ENCODE measurements around the gene MBLAC1.

MBLAC1 gene

DNA sequence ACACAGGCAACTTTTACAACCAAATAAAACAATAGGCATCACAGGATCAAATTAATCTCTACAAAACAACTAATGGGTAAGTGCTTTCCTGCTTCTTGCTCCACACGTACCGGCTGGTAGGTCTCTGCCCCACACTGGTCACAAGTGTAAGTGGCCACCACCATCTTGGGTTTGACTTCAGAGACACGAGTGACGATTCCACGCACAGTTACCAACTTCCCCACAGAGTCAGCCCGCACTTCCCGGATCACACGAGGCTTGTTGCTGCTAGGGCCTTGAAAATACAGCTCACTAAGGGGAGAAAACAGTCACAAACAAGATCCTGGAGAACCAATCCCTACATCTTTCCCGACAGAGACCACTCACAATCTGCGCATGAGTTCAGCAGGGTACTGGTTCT is 27.9 kb upstream of the MBLAC1 start:
- H3K4me3 ChIP-seq (ENCODE audit: insufficient read depth, low read depth, low read length): peak overlapping the region; percentile 100
- 95 to 97% methylated on average over 10 of the region's 10 CpGs for WGBS, 2 experiments
- peak overlapping the region; percentile 47 for H3K27ac ChIP-seq (ENCODE audit: insufficient read depth, low read depth, low read length, poor library complexity, severe bottlenecking)

DNA sequence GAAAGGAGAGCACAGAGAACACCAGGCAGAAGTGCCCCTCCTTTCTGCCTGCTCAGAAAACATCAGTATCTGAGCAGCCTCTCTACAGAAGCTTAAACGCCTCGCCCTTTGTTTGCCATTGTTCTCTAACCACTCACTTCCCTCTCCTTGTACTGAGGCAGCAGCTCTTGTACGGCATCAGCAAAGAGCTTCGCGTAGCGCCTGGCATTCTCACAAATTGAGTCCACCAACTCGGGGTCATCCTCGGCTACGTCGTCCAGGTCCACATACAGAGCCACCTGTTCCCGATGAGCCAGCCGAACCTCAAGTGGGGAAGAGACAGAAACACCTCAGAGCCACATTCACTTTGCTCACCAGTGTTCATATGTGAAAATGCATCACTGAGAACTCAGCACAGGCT is 27.3 kb upstream of the MBLAC1 start:
- peak overlapping the region; percentile 99 for H3K27ac ChIP-seq (ENCODE audit: insufficient read depth, low read depth, low read length, poor library complexity, severe bottlenecking)
- H3K4me1 ChIP-seq (ENCODE audit: control insufficient read depth, insufficient read depth, low read length): peaks cover 16% of the 10 kb centered on the region
- H3K27me3 ChIP-seq (ENCODE audit: control insufficient read depth, insufficient read depth, low read length, poor library complexity, severe bottlenecking): no peaks in the 10 kb centered on the region
- H3K36me3 ChIP-seq (ENCODE audit: control insufficient read depth, insufficient read depth, low read length): peaks cover 54% of the 10 kb centered on the region
- WGBS, 2 experiments: 88 to 91% methylated on average over 12 of the region's 12 CpGs
- H3K9me3 ChIP-seq (ENCODE audit: control insufficient read depth, low read length): no peaks in the 10 kb centered on the region
- H3K4me3 ChIP-seq (ENCODE audit: insufficient read depth, low read depth, low read length): peak overlapping the region; percentile 100

More for the DNA sequence above, 27.9 kb upstream of the MBLAC1 start:
- Histone ChIP-seq H3K9me3 (ENCODE audit: control insufficient read depth, low read length) (no peaks in the 10 kb centered on the region), H3K36me3 (ENCODE audit: control insufficient read depth, insufficient read depth, low read length) (peaks cover 59% of the 10 kb centered on the region), H3K27me3 (ENCODE audit: control insufficient read depth, insufficient read depth, low read length, poor library complexity, severe bottlenecking) (no peaks in the 10 kb centered on the region), H3K4me1 (ENCODE audit: control insufficient read depth, insufficient read depth, low read length) (peaks cover 16% of the 10 kb centered on the region)

DNA sequence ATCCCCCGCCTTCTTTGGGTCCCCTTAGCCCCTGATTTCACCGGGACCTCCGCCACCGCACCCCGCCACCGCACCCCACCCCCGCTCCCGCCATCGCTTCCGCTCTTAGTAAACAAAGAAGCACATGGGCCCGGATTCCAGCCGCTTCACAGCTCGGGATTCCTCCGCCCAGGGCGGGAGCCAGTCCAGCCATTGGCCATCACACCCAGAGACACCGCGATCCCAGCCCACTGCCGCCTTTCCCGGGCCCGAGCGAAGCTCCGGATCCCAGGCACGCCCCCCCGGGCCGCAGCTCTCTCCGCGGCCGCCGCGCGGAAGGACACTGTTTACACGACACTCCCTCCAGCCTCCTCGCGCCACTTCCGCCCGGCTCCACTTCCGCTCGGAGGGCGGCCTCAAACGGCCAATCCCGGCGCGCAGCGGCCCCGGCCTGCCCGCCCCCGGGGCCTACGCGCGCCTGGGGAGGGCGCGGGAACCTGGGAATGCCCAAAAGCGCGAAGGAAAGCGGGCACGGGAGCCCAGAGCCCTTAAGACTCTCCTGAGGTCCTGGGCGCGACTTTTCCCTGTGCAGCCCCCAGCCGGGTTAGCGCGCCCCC is 26.2 kb upstream of the MBLAC1 start:
- Histone ChIP-seq H3K4me3 (ENCODE audit: insufficient read depth, low read depth, low read length) (peak overlapping the region; percentile 100), H3K36me3 (ENCODE audit: control insufficient read depth, insufficient read depth, low read length) (peaks cover 52% of the 10 kb centered on the region), H3K9me3 (ENCODE audit: control insufficient read depth, low read length) (no peaks in the 10 kb centered on the region), H3K4me1 (ENCODE audit: control insufficient read depth, insufficient read depth, low read length) (peaks cover 16% of the 10 kb centered on the region), H3K27ac (ENCODE audit: insufficient read depth, low read depth, low read length, poor library complexity, severe bottlenecking) (peak overlapping the region; percentile 99), H3K27me3 (ENCODE audit: control insufficient read depth, insufficient read depth, low read length, poor library complexity, severe bottlenecking) (no peaks in the 10 kb centered on the region)
- 0% methylated on average over 61 of the region's 61 CpGs for WGBS, 2 experiments

DNA sequence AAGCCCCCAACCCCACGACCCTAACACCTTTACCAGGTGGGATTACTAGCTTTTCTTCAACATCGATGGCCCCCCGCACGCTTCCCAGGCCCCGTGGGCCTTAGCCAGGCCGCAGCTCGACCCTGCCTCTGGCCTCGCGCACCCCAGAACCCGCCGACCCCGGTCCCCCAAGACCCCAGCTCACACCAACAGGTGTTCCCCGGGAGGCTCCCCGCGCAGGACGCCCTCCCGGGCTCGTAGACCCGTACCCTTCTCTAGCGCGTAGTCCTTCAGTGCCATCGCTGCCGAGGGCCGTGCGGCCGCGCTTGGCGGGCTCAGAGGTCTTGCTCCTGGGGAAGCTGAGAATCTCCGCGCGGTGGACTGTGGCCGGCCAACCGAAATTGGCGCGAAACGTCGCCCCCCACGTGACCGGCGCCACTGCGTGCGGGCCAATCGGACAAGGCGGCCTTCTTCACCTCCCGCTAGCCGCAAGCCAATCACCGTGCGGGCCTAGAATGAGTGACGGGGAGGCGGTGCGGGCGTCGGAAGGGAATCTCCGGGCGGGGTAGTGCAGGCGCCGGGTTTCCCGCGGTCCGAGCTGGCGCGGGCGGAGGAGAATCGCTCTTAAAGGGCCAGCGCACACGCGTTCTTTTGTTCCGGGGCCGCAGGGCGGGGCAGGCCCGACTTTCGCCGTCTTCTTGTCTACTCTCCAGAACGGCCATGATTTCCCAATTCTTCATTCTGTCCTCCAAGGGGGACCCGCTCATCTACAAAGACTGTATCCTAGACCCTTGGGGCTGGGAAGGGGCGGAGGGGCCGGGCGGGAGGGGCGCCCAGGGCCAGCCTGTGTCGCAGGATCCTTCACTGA is 25.5 kb upstream of the MBLAC1 start, which contains the start of the genes AP4M1 and MCM7:
TSS of gene AP4M1 (plus strand) at position 628 of the 847 bp plus-strand sequence. CDS start at position 700, 72 bp downstream.
TSS of gene MCM7 (minus strand) at position 382 of the 847 bp plus-strand sequence. CDS start at position 279, 103 bp downstream.
- Histone ChIP-seq H3K36me3 (ENCODE audit: control insufficient read depth, insufficient read depth, low read length) (peaks cover 49% of the 10 kb centered on the region), H3K4me1 (ENCODE audit: control insufficient read depth, insufficient read depth, low read length) (peaks cover 16% of the 10 kb centered on the region), H3K4me3 (ENCODE audit: insufficient read depth, low read depth, low read length) (peak within 1 kb of the TSS; percentile 100), H3K27ac (ENCODE audit: insufficient read depth, low read depth, low read length, poor library complexity, severe bottlenecking) (peak within 1 kb of the TSS; percentile 99), H3K9me3 (ENCODE audit: control insufficient read depth, low read length) (no peaks in the 10 kb centered on the region), H3K27me3 (ENCODE audit: control insufficient read depth, insufficient read depth, low read length, poor library complexity, severe bottlenecking) (no peaks in the 10 kb centered on the region)
- 0% methylated on average over 80 of the region's 80 CpGs for WGBS, 2 experiments

DNA sequence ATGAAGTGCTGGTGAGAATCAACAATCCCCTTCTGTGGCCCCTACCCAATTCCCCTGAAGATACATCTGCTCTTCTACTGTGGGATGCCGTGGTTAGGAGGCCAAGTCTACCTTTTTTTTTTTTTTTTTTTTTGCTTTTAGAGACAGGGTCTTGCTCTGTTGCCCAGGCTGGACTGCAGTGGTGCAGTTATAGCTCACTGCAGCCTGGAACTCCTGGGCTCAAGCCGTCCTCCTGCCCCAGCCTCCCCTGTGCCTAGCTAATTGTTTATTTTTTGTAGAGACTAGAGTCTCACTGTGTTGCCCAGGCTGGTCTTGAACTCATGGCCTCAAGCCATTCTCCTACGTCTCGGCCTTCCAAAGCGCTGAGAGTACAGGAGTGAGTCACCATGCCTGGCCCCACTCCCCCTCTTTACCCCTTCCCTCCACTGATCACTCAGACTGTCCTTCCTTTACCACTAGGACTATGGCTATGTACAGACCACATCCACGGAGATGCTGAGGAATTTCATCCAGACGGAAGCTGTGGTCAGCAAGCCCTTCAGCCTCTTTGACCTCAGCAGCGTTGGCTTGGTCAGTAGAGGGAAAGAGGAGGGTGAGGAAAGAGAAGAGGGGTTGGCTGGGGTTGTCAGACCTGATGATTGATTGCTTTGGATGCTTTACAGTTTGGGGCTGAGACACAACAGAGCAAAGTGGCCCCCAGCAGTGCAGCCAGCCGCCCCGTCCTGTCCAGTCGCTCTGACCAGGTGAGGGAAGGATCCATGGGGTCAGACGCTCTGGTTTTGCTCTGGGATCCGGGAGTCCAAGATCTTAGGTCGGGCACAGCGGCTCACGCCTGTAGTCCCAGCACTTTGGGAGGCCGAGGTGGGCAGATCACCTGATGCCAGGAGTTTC is 23.6 kb upstream of the MBLAC1 start:
- WGBS, 2 experiments: 86 to 91% methylated on average over 17 of the region's 17 CpGs
- Histone ChIP-seq H3K36me3 (ENCODE audit: control insufficient read depth, insufficient read depth, low read length) (peaks cover 44% of the 10 kb centered on the region), H3K9me3 (ENCODE audit: control insufficient read depth, low read length) (no peaks in the 10 kb centered on the region), H3K4me1 (ENCODE audit: control insufficient read depth, insufficient read depth, low read length) (peaks cover 16% of the 10 kb centered on the region), H3K4me3 (ENCODE audit: insufficient read depth, low read depth, low read length) (peak overlapping the region; percentile 100), H3K27ac (ENCODE audit: insufficient read depth, low read depth, low read length, poor library complexity, severe bottlenecking) (no peak overlapping the region), H3K27me3 (ENCODE audit: control insufficient read depth, insufficient read depth, low read length, poor library complexity, severe bottlenecking) (no peaks in the 10 kb centered on the region)

DNA sequence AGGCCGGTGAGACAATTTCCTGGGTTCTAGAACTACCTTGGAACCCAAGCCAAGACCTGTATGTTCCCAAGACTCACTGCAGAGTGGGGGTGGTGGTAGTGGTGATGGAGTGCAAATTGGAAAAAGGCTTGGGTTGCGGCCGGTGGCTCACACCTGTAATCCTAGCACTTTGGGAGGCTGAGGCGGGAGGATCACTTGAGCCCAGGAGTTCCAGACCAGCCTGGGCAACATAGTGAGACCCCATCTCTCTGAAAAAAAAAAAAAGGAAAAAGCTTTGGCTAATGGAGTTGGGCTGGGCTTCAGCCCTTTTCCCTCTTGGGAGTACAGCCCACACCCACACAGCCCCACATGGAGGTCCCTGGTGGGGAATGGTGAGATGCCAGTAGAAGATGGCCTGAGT is 21.2 kb upstream of the MBLAC1 start:
- no peak overlapping the region for H3K4me3 ChIP-seq (ENCODE audit: insufficient read depth, low read depth, low read length)
- H3K27ac ChIP-seq (ENCODE audit: insufficient read depth, low read depth, low read length, poor library complexity, severe bottlenecking): no peak overlapping the region
- no peaks in the 10 kb centered on the region for H3K9me3 ChIP-seq (ENCODE audit: control insufficient read depth, low read length)
- 97% methylated on average over 4 of the region's 4 CpGs for WGBS, 2 experiments
- H3K4me1 ChIP-seq (ENCODE audit: control insufficient read depth, insufficient read depth, low read length): no peaks in the 10 kb centered on the region
- peaks cover 42% of the 10 kb centered on the region for H3K36me3 ChIP-seq (ENCODE audit: control insufficient read depth, insufficient read depth, low read length)
- no peaks in the 10 kb centered on the region for H3K27me3 ChIP-seq (ENCODE audit: control insufficient read depth, insufficient read depth, low read length, poor library complexity, severe bottlenecking)

DNA sequence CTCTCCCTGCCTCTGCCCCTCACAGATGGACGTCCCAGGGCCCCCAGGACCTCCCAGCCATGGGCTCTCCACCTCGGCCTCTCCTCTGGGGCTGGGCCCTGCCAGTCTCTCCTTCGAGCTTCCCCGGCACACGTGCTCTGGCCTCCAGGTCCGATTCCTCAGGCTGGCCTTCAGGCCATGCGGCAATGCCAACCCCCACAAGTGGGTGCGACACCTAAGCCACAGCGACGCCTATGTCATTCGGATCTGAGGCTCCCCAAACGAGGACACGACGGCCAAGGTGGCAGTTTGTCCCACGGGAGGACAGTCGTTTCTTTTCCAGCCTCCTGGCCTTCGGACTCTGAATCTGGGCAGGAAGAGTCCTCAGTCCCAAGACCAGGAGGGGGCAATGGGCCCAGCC is 20.1 kb upstream of the MBLAC1 start:
- WGBS, 2 experiments: 95 to 96% methylated on average over 17 of the region's 17 CpGs
- Histone ChIP-seq H3K9me3 (ENCODE audit: control insufficient read depth, low read length) (no peaks in the 10 kb centered on the region), H3K4me3 (ENCODE audit: insufficient read depth, low read depth, low read length) (no peak overlapping the region), H3K27me3 (ENCODE audit: control insufficient read depth, insufficient read depth, low read length, poor library complexity, severe bottlenecking) (no peaks in the 10 kb centered on the region), H3K27ac (ENCODE audit: insufficient read depth, low read depth, low read length, poor library complexity, severe bottlenecking) (no peak overlapping the region), H3K36me3 (ENCODE audit: control insufficient read depth, insufficient read depth, low read length) (peaks cover 49% of the 10 kb centered on the region), H3K4me1 (ENCODE audit: control insufficient read depth, insufficient read depth, low read length) (no peaks in the 10 kb centered on the region)

DNA sequence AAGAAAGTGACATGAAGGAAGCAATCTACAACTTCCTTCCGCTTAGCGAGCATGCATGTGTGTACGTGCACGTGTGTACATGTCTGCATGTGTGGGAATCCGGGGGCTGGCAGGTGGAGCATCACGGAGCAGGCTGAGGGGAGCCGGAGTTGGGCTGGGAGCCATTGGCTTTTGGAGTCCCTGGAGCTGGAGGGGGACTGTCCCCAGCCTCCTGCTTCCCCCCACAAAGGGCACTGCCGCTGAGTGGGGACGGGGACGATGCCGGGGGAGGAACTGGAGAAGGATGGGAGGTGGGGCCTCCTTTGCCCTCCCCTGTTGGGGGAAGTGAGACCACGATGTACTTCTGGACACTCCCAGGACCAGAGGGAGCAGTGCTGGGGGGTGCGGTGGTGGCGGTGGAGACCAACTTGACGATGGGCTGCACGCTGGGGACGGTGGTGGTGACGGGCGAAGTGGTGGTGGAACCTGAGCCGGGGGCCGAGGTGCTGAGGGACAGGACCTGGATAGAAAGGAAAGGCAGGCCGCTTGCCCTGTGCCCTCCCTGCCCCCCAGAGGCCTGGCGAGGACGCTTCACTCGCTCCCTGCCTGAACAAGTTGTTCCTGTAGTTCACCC is 19.5 kb upstream of the MBLAC1 start:
- Histone ChIP-seq H3K27ac (ENCODE audit: insufficient read depth, low read depth, low read length, poor library complexity, severe bottlenecking) (no peak overlapping the region), H3K27me3 (ENCODE audit: control insufficient read depth, insufficient read depth, low read length, poor library complexity, severe bottlenecking) (no peaks in the 10 kb centered on the region), H3K4me3 (ENCODE audit: insufficient read depth, low read depth, low read length) (no peak overlapping the region), H3K9me3 (ENCODE audit: control insufficient read depth, low read length) (no peaks in the 10 kb centered on the region), H3K36me3 (ENCODE audit: control insufficient read depth, insufficient read depth, low read length) (peaks cover 53% of the 10 kb centered on the region), H3K4me1 (ENCODE audit: control insufficient read depth, insufficient read depth, low read length) (no peaks in the 10 kb centered on the region)
- WGBS, 2 experiments: 94 to 96% methylated on average over 25 of the region's 25 CpGs

DNA sequence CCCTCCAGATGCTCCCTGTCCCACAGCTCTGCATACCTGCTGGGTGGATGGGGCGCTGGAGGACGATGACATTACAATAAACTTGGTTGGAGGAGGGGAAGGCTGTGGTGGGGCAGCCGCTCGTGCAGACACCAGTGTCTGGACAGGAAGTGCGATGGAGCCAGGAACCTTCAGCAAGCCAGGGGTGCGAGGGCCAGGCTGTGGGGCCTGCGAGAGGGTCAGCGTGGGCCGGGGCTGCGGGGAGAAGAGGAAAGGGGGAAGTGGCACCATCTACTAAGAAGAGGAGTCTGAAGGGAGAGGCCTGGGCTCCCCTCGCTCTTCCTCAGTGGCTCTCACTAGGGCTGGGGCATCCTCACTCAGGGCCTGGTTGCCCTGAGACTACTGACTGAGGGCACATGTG is 18.9 kb upstream of the MBLAC1 start:
- no peak overlapping the region for H3K4me3 ChIP-seq (ENCODE audit: insufficient read depth, low read depth, low read length)
- 94 to 96% methylated on average over 11 of the region's 11 CpGs for WGBS, 2 experiments
- no peaks in the 10 kb centered on the region for H3K27me3 ChIP-seq (ENCODE audit: control insufficient read depth, insufficient read depth, low read length, poor library complexity, severe bottlenecking)
- H3K27ac ChIP-seq (ENCODE audit: insufficient read depth, low read depth, low read length, poor library complexity, severe bottlenecking): no peak overlapping the region
- no peaks in the 10 kb centered on the region for H3K9me3 ChIP-seq (ENCODE audit: control insufficient read depth, low read length)
- no peaks in the 10 kb centered on the region for H3K4me1 ChIP-seq (ENCODE audit: control insufficient read depth, insufficient read depth, low read length)
- peaks cover 54% of the 10 kb centered on the region for H3K36me3 ChIP-seq (ENCODE audit: control insufficient read depth, insufficient read depth, low read length)

Measured in ectodermal cell (in vitro differentiated cells).